Naive thymus-derived CD4-positive, alpha-beta T cell (primary cell): ENCODE results near the gene RAB28. TPM values are rescaled to one million over a fixed set of nuclear protein-coding genes. Genes with fewer than 3 reads are reported as not detected.

Source experiments
- ATAC-seq: fragments of 150-1000 bp; cut with Tn5 transposase; 2 replicates; pipeline ENCODE4 v1.10.0; 2021; ENCODE audit warnings: mild to moderate bottlenecking, moderate library complexity
- CTCF ChIA-PET: fragments of 350-600 bp; sonication (Branson Sonifier 250); formaldehyde crosslinking; loops from one replicate; lab custom pipeline; 2021; ENCODE audit warnings: antibody characterized with exemption; lab: Charles Lee
- POLR2A ChIA-PET: fragments of 350-600 bp; sonication (Branson Sonifier 250); formaldehyde crosslinking; loops from one replicate; lab custom pipeline; 2021; ENCODE audit warnings: antibody characterized with exemption, inconsistent platforms; lab: Charles Lee
- DNase-seq, 9 donors: peaks; one replicate each; pipeline versions ENCODE4 v3.0.0 to v3.0.0-alpha.2; 2020 to 2022; ENCODE audit warnings: mixed read lengths in 1 of 9
- H3K27ac ChIP-seq: one replicate; pipeline ENCODE4 v1.7.0; 2013; ENCODE audit warnings: mild to moderate bottlenecking, low read depth, low read length, moderate library complexity
- H3K27me3 ChIP-seq, 2 donors: one replicate each; pipeline ENCODE4 v1.7.0; 2013; ENCODE audit warnings: low read length in 2 of 2, mild to moderate bottlenecking in 2 of 2, moderate library complexity in 2 of 2; ENCODE audit not compliant: control insufficient read depth in 2 of 2, insufficient read depth in 2 of 2
- H3K36me3 ChIP-seq, 3 experiments: 1 replicate in 2 of 3; 2 replicates in 1 of 3; pipeline ENCODE4 v1.7.0; 2013; ENCODE audit warnings: low read length in 3 of 3, mild to moderate bottlenecking in 3 of 3, moderate library complexity in 1 of 3; ENCODE audit not compliant: insufficient read depth in 3 of 3, control insufficient read depth in 2 of 3
- H3K4me1 ChIP-seq, 2 donors: one replicate each; pipeline ENCODE4 v1.7.0; 2013; ENCODE audit warnings: low read length in 2 of 2, mild to moderate bottlenecking in 2 of 2, moderate library complexity in 1 of 2; ENCODE audit not compliant: control insufficient read depth in 2 of 2, insufficient read depth in 2 of 2
- H3K4me3 ChIP-seq: 2 replicates; pipeline ENCODE4 v1.7.0; 2013; ENCODE audit warnings: mild to moderate bottlenecking, low read length
- H3K9me3 ChIP-seq, 3 experiments: 1 replicate in 2 of 3; 2 replicates in 1 of 3; pipeline ENCODE4 v1.7.0; 2013; ENCODE audit warnings: low read length in 3 of 3; ENCODE audit not compliant: control insufficient read depth in 2 of 3
- H3K27ac Mint-ChIP-seq, 9 donors: one replicate each; pipeline ENCODE4 v1.8.0; 2020 to 2022; ENCODE audit warnings: mixed read lengths in 9 of 9, mild to moderate bottlenecking in 8 of 9, moderate library complexity in 5 of 9, inconsistent platforms in 2 of 9
- H3K27me3 Mint-ChIP-seq, 5 donors: one replicate each; pipeline ENCODE4 v1.8.0; 2021 to 2022; ENCODE audit warnings: mixed read lengths in 5 of 5, mild to moderate bottlenecking in 1 of 5
- H3K36me3 Mint-ChIP-seq, 5 donors: one replicate each; pipeline ENCODE4 v1.8.0; 2020 to 2022; ENCODE audit warnings: mixed read lengths in 5 of 5, mild to moderate bottlenecking in 3 of 5, inconsistent platforms in 1 of 5
- H3K4me1 Mint-ChIP-seq, 7 donors: one replicate each; pipeline ENCODE4 v1.8.0; 2020 to 2022; ENCODE audit warnings: mixed read lengths in 7 of 7, mild to moderate bottlenecking in 3 of 7, inconsistent platforms in 1 of 7
- H3K4me3 Mint-ChIP-seq, 10 donors: one replicate each; pipeline ENCODE4 v1.8.0; 2020 to 2022; ENCODE audit warnings: mild to moderate bottlenecking in 10 of 10, mixed read lengths in 10 of 10, moderate library complexity in 6 of 10, inconsistent platforms in 2 of 10
- H3K9me3 Mint-ChIP-seq, 11 donors: one replicate each; pipeline ENCODE4 v1.8.0; 2020 to 2022; ENCODE audit warnings: mixed read lengths in 11 of 11, mild to moderate bottlenecking in 4 of 11, inconsistent platforms in 1 of 11, moderate library complexity in 1 of 11
- intact Hi-C, 2 donors: fragments of 100-400 bp; cut with micrococcal nuclease; formaldehyde crosslinking; loops; one replicate each; pipeline ENCODE4 v1.15.1; 2023
- polyA plus RNA-seq, 2 donors: library from polyadenylated mRNA; unstranded; fragments of 300-500 nt; fragmentation: Illumina TruSeq; gene quantifications; one replicate each; pipeline ENCODE4 v1.2.3, GENCODE V29; 2021
- total RNA-seq, 6 experiments: library from RNA in 5 of 6; stranded (reverse) in 5 of 6; gene quantifications; 1 replicate in 5 of 6; 2 replicates in 1 of 6; pipeline ENCODE4 v1.2.3 and lab custom pipeline; 2021 to 2026

Gene RAB28
- total and polyA plus RNA-seq, 7 experiments from 2014 or later = 8.0 to 16.1 (median 14.0) TPM

DNA sequence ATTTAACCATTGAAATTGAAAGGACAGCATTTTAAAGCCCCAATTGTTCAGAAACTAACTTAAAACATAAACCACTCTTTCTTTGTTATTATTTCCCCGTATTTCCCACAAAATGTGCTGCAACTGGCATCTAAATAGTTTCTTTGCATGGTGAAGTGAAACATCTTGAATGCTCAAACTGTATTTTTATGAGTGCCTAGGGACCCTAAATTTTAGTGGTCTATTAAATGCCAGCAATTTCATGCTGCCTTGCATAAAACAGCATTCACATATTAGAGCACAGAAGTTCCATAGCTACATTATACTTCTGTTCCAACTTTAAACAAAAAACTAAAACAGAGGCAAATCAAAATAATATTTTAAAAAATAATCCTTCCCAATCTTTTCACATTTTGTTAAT lies 5.4 kb downstream of the RAB28 start:
- no peak for DNase-seq

DNA sequence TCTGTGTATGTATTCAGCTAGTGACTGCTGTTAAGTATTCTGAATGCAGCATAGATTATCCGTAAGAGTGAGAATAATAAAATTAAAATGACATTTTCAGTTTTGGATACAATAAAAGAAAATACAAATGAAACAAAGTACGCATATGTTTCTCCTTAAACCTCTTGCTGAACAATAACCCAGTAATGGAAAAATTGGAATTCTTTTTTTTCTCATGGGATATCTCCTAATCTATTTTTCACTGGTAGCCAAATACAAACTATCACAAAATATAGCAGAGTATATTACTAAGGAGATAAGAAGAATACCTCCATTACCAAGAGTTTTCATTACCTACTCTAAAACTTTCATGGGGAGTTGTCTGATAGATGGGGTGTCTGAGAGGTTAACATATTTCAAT lies 6.0 kb downstream of the RAB28 start:
- intact Hi-C loops = no loop called here
- Histone ChIP-seq H3K36me3 (no peaks in the 10 kb centered on the region), H3K4me3 (no peak overlapping the region), H3K9me3 (no peaks in the 10 kb centered on the region), H3K4me1 (peaks cover 5% of the 10 kb centered on the region in 2 donors), H3K27me3 (no peaks in the 10 kb centered on the region), H3K27ac (no peak overlapping the region)
- ATAC-seq (no peak), DNase-seq (no peak)
- no peak overlapping the region for H3K27ac Mint-ChIP-seq
- peaks cover 0 to 9% (median 2%) of the 10 kb centered on the region in 5 donors for H3K36me3 Mint-ChIP-seq
- H3K4me1 Mint-ChIP-seq = peaks cover 7 to 21% (median 17%) of the 10 kb centered on the region in 7 donors
- CTCF ChIA-PET = interaction anchor here (0.6 kb wide), 1 partner anchor 749 kb away, joined by 4 read pairs; no protein-coding TSS in a partner anchor
- no peak overlapping the region for H3K4me3 Mint-ChIP-seq
- H3K27me3 Mint-ChIP-seq = no peaks in the 10 kb centered on the region
- no peaks in the 10 kb centered on the region for H3K9me3 Mint-ChIP-seq
- POLR2A ChIA-PET = no interaction called here

More for the DNA sequence above, 5.4 kb downstream of the RAB28 start:
- H3K36me3 ChIP-seq = peaks cover 0 to under 1% (median 0%) of the 10 kb centered on the region in 3 experiments
- ChIA-PET CTCF (no interaction called here), POLR2A (no interaction called here)
- intact Hi-C loops = no loop called here
- H3K4me1 ChIP-seq = peaks cover 9 to 10% of the 10 kb centered on the region in 2 donors
- H3K27me3 ChIP-seq = no peaks in the 10 kb centered on the region
- H3K9me3 Mint-ChIP-seq = no peaks in the 10 kb centered on the region
- H3K4me3 Mint-ChIP-seq = no peak overlapping the region
- peaks cover 12 to 26% (median 22%) of the 10 kb centered on the region in 7 donors for H3K4me1 Mint-ChIP-seq
- H3K36me3 Mint-ChIP-seq = peaks cover 0 to 7% (median 2%) of the 10 kb centered on the region in 5 donors
- H3K27ac ChIP-seq = no peak overlapping the region
- no peaks in the 10 kb centered on the region for H3K9me3 ChIP-seq
- no peak for ATAC-seq
- H3K4me3 ChIP-seq = no peak overlapping the region
- no peaks in the 10 kb centered on the region for H3K27me3 Mint-ChIP-seq
- H3K27ac Mint-ChIP-seq = no peak overlapping the region

- Histone ChIP-seq H3K9me3 (no peaks in the 10 kb centered on the region), H3K27ac (no peak overlapping the region), H3K4me1 (no peaks in the 10 kb centered on the region), H3K4me3 (no peak overlapping the region), H3K36me3 (no peaks in the 10 kb centered on the region), H3K27me3 (no peaks in the 10 kb centered on the region)
- no peaks in the 10 kb centered on the region for H3K27me3 Mint-ChIP-seq
- H3K27ac Mint-ChIP-seq = peak overlapping the region in 1 of 9 donors; percentile 18
- intact Hi-C loops = no loop called here
- no peaks in the 10 kb centered on the region for H3K9me3 Mint-ChIP-seq
- ATAC-seq (no peak), DNase-seq (no peak)
- no peak overlapping the region for H3K4me3 Mint-ChIP-seq
- peaks cover 3 to 17% (median 9%) of the 10 kb centered on the region in 7 donors for H3K4me1 Mint-ChIP-seq
- H3K36me3 Mint-ChIP-seq = peaks cover 0 to 13% (median 5%) of the 10 kb centered on the region in 5 donors
- POLR2A ChIA-PET = no interaction called here
- CTCF ChIA-PET = no interaction called here
These were observed 7.2 kb downstream of the RAB28 start for GRCh38 chr4:13476915-13477314.

- CTCF ChIA-PET = no interaction called here
- DNase-seq (no peak), ATAC-seq (no peak)
- intact Hi-C loops = no loop called here
- Mint-ChIP-seq H3K36me3 (peaks cover 0 to 13% (median 5%) of the 10 kb centered on the region in 5 donors), H3K27ac (no peak overlapping the region), H3K9me3 (no peaks in the 10 kb centered on the region), H3K27me3 (no peaks in the 10 kb centered on the region), H3K4me3 (no peak overlapping the region), H3K4me1 (peaks cover 0 to 10% (median 1%) of the 10 kb centered on the region in 7 donors)
- H3K4me1 ChIP-seq = no peaks in the 10 kb centered on the region
- no peak overlapping the region for H3K4me3 ChIP-seq
- H3K27me3 ChIP-seq = no peaks in the 10 kb centered on the region
- POLR2A ChIA-PET = no interaction called here
- H3K9me3 ChIP-seq = no peaks in the 10 kb centered on the region
- H3K27ac ChIP-seq = no peak overlapping the region
- H3K36me3 ChIP-seq = no peaks in the 10 kb centered on the region
These were observed 8.0 kb downstream of the RAB28 start for GRCh38 chr4:13476152-13476551.

DNA sequence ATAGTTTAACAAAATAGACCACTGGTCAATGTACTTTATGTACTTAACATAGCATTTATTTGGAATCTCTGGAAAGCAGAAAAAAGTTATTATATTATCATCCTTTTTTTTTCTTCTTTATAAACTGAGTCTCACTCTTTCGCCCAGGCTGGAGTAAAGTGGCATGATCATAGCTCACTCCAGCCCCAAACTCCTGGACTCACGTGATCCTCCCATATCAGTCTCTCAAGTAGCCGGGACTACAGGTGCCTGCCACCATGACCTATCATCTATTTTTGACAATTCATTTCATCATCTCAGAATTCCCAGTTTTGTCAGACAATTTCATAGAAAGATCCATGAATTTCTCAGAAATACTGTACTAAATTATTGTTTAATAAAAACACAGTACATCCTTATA lies 12.7 kb downstream of the RAB28 start:
- intact Hi-C loops = no loop called here
- Mint-ChIP-seq H3K27me3 (no peaks in the 10 kb centered on the region), H3K36me3 (peaks cover 0 to 36% (median 17%) of the 10 kb centered on the region in 5 donors), H3K4me1 (peaks cover 0 to 27% (median 23%) of the 10 kb centered on the region in 7 donors), H3K4me3 (no peak overlapping the region), H3K27ac (no peak overlapping the region), H3K9me3 (no peaks in the 10 kb centered on the region)
- no peak overlapping the region for H3K4me3 ChIP-seq
- H3K4me1 ChIP-seq = no peaks in the 10 kb centered on the region
- ChIA-PET POLR2A (no interaction called here), CTCF (no interaction called here)
- H3K27me3 ChIP-seq = no peaks in the 10 kb centered on the region
- H3K9me3 ChIP-seq = no peaks in the 10 kb centered on the region
- H3K27ac ChIP-seq = no peak overlapping the region
- no peak for DNase-seq
- no peaks in the 10 kb centered on the region for H3K36me3 ChIP-seq
- ATAC-seq = no peak

DNA sequence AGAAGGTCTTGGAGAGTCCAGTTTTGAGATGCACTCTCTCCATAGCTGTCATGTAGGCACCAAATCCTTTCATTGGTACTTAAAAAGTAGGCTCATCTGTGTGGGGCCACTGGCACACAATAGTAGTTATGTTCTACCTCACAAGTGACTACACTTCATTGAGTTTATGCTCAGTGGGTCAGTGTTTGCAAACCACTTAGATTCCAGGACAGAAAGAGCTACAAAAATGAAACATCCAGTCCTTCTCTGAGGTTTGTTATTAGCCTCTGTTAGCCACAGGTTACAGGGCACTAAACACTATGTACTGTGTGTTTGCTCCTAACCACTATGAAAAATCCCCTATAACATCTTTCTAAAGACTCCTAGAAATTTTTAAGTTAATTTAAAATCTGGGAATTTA lies 13.8 kb downstream of the RAB28 start:
- H3K27ac Mint-ChIP-seq = no peak overlapping the region
- H3K4me3 ChIP-seq = no peak overlapping the region
- peaks cover 0 to 33% (median 31%) of the 10 kb centered on the region in 7 donors for H3K4me1 Mint-ChIP-seq
- H3K4me1 ChIP-seq = no peaks in the 10 kb centered on the region
- peaks cover 1 to 46% (median 27%) of the 10 kb centered on the region in 5 donors for H3K36me3 Mint-ChIP-seq
- no peaks in the 10 kb centered on the region for H3K36me3 ChIP-seq
- H3K4me3 Mint-ChIP-seq = no peak overlapping the region
- POLR2A ChIA-PET = no interaction called here
- ATAC-seq = no peak
- H3K9me3 ChIP-seq = no peaks in the 10 kb centered on the region
- H3K27me3 ChIP-seq = no peaks in the 10 kb centered on the region
- peaks cover 0 to 5% (median 0%) of the 10 kb centered on the region in 11 donors for H3K9me3 Mint-ChIP-seq
- H3K27me3 Mint-ChIP-seq = no peaks in the 10 kb centered on the region
- intact Hi-C loops = no loop called here
- CTCF ChIA-PET = no interaction called here
- no peak overlapping the region for H3K27ac ChIP-seq
- no peak for DNase-seq

DNA sequence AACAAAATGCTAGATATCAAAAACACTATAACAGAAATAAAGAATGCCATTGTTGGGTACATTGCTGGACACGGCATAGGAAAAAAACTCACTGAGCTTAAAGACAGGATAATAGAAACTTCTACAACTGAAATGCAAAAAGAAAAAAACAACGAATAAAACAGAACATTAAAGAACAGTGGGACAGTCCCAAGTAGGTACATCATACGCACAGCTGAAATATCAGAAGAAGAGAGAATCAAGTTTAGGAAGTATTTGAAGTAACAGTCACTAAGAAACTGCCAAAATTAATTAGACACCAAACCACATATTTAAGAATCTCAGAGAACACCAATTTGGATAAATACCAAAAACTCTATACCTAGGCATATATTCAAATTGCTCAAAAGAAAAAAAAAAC lies 19.2 kb downstream of the RAB28 start:
- no peaks in the 10 kb centered on the region for H3K4me1 ChIP-seq
- H3K27ac ChIP-seq = no peak overlapping the region
- no peak overlapping the region for H3K27ac Mint-ChIP-seq
- peaks cover 0 to 53% (median 34%) of the 10 kb centered on the region in 7 donors for H3K4me1 Mint-ChIP-seq
- intact Hi-C loops = no loop called here
- peaks cover 0 to 8% (median 2%) of the 10 kb centered on the region in 11 donors for H3K9me3 Mint-ChIP-seq
- no peaks in the 10 kb centered on the region for H3K27me3 ChIP-seq
- no peaks in the 10 kb centered on the region for H3K9me3 ChIP-seq
- H3K36me3 ChIP-seq = no peaks in the 10 kb centered on the region
- H3K4me3 ChIP-seq = no peak overlapping the region
- peaks cover 1 to 80% (median 58%) of the 10 kb centered on the region in 5 donors for H3K36me3 Mint-ChIP-seq
- CTCF ChIA-PET = no interaction called here
- POLR2A ChIA-PET = no interaction called here
- no peaks in the 10 kb centered on the region for H3K27me3 Mint-ChIP-seq
- no peak overlapping the region for H3K4me3 Mint-ChIP-seq
- no peak for ATAC-seq
- DNase-seq = no peak
